Panc1 (cell line): ENCODE data around the gene MAGEB4. TPM values are rescaled to one million over a fixed set of nuclear protein-coding genes. Genes with fewer than 3 reads are reported as not detected.
A peak's percentile ranks its signal among the peaks of the same experiment; 100 is the strongest.
"Not testable (repeated sequence)": the region's sequence is repeated elsewhere in the genome, so short reads cannot be mapped to it uniquely, and the experiment has no call there.

ENCODE experiments used
- ATAC-seq: fragments of 200-7000 bp; cut with Tn5 transposase; 2 replicates; pipeline ENCODE4 v1.9.1; 2020; ENCODE audit warnings: mild to moderate bottlenecking, moderate library complexity
- Bru-seq: library from RNA; stranded (reverse); fragments of 400-500 nt; gene quantifications from one replicate; lab custom pipeline; 2021; lab: Mats Ljungman, UMichigan
- BruChase-seq, 2 experiments: library from RNA; stranded (reverse); fragments of 400-500 nt; gene quantifications; one replicate each; lab custom pipeline; 2021; lab: Mats Ljungman, UMichigan
- BruUV-seq: library from RNA; stranded (reverse); fragments of 400-500 nt; replicated peaks from 2 replicates; lab custom pipeline; 2021; lab: Mats Ljungman, UMichigan
- CTCF ChIA-PET: fragments of 300-600 bp; sonication (Branson Sonifier 250); formaldehyde crosslinking; loops from one replicate; lab custom pipeline; 2022; ENCODE audit warnings: antibody characterized with exemption; lab: Charles Lee
- POLR2A ChIA-PET: fragments of 300-600 bp; sonication (Branson Sonifier 250); formaldehyde crosslinking; loops from one replicate; lab custom pipeline; 2022; ENCODE audit warnings: antibody characterized with exemption; lab: Charles Lee
- DNase-seq: peaks from one replicate; pipeline ENCODE4 v3.0.0-alpha.2; 2010; ENCODE audit warnings: low read depth, low spot score
- H3K27ac ChIP-seq: 2 replicates; pipeline ENCODE4 v1.5.1; 2011; ENCODE audit warnings: mild to moderate bottlenecking, low read length, inconsistent platforms
- H3K27me3 ChIP-seq: fragments of 200-500 bp; sonication (Bioruptor generic); 2 replicates; pipeline ENCODE4 v1.6.0; 2014; ENCODE audit warnings: low read length, inconsistent platforms; ENCODE audit not compliant: control insufficient read depth, insufficient read depth
- H3K36me3 ChIP-seq: fragments of 200-500 bp; sonication (Bioruptor generic); 2 replicates; pipeline ENCODE4 v1.5.1; 2014; ENCODE audit warnings: inconsistent platforms, mild to moderate bottlenecking, low read length, moderate library complexity; ENCODE audit not compliant: control insufficient read depth, insufficient read depth
- H3K4me1 ChIP-seq: 2 replicates; pipeline ENCODE4 v1.5.1; 2011; ENCODE audit warnings: inconsistent platforms, mild to moderate bottlenecking, low read length, moderate library complexity; ENCODE audit not compliant: control insufficient read depth, insufficient read depth
- H3K4me3 ChIP-seq, 2 experiments: 2 replicates each; pipeline ENCODE4 v1.5.1; 2011 to 2012; ENCODE audit warnings: low read depth in 2 of 2, low read length in 2 of 2, mild to moderate bottlenecking in 2 of 2, inconsistent platforms in 1 of 2, moderate library complexity in 1 of 2
- H3K9me3 ChIP-seq: fragments of 200-500 bp; sonication (Bioruptor generic); 2 replicates; pipeline ENCODE4 v1.5.1; 2014; ENCODE audit warnings: low read depth, mild to moderate bottlenecking, inconsistent platforms, low read length, moderate library complexity; ENCODE audit not compliant: control insufficient read depth, insufficient read depth
- POLR2AphosphoS5 ChIP-seq: IDR thresholded peaks from 2 replicates; pipeline ENCODE4 v1.6.1; 2012; ENCODE audit warnings: mild to moderate bottlenecking, low read depth, low read length, moderate library complexity
- SIN3A ChIP-seq: IDR thresholded peaks from 2 replicates; pipeline ENCODE4 v1.6.1; 2012; ENCODE audit warnings: low read depth, mild to moderate bottlenecking, low read length, moderate library complexity, borderline replicate concordance; ENCODE audit not compliant: insufficient read depth
- TCF7L2 ChIP-seq: IDR thresholded peaks from 2 replicates; pipeline ENCODE4 v1.6.1; 2011; ENCODE audit warnings: mild to moderate bottlenecking, low read depth, low read length, inconsistent platforms
- in situ Hi-C: cut with HindIII; loops from 2 replicates; pipeline ENCODE4 v1.10.0; 2016; ENCODE audit warnings: low sequenced_read_pairs, low pct_unique_long_range_greater_than_20kb
- intact Hi-C: fragments of 100-400 bp; cut with micrococcal nuclease; formaldehyde crosslinking; loops from one replicate; pipeline ENCODE4 v1.10.0; 2022; ENCODE audit not compliant: unreplicated experiment
- long read RNA-seq: library from polyadenylated mRNA; unstranded; transcript quantifications from one replicate; pipeline ENCODE4 v2.0.0, GENCODE V29; 2021; ENCODE audit not compliant: unreplicated experiment
- polyA plus RNA-seq: library from polyadenylated mRNA; unstranded; fragments of >200 nt; gene quantifications from one replicate; pipeline ENCODE4 v1.2.1, GENCODE V29; 2012; ENCODE audit warnings: missing spikeins; ENCODE audit not compliant: insufficient read length
- total RNA-seq: library from RNA; stranded (reverse); gene quantifications from one replicate; pipeline ENCODE4 v1.2.1, GENCODE V29; 2021; ENCODE audit not compliant: unreplicated experiment
- TF ChIP-seq, protein P1 (sequence below), 2 experiments: IDR thresholded peaks; 2 replicates each; pipeline ENCODE4 v1.6.1; 2011 to 2012; ENCODE audit warnings: low read depth in 2 of 2, control low read depth in 1 of 2, low read length in 1 of 2, mild to moderate bottlenecking in 1 of 2, moderate library complexity in 1 of 2; ENCODE audit not compliant: insufficient read depth in 1 of 2
- TF ChIP-seq, protein P2 (sequence below): fragments of 450-650 bp; IDR thresholded peaks from 2 replicates; pipeline ENCODE4 v1.5.1; 2017; ENCODE audit warnings: mild to moderate bottlenecking

The MAGEB4 gene, protein sequence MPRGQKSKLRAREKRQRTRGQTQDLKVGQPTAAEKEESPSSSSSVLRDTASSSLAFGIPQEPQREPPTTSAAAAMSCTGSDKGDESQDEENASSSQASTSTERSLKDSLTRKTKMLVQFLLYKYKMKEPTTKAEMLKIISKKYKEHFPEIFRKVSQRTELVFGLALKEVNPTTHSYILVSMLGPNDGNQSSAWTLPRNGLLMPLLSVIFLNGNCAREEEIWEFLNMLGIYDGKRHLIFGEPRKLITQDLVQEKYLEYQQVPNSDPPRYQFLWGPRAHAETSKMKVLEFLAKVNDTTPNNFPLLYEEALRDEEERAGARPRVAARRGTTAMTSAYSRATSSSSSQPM
- total RNA-seq (not detected), Bru-seq, nascent RNA (not detected), BruChase-seq, experiment 1, labeled RNA remaining after a 2-hour chase (not detected), BruChase-seq, experiment 2, labeled RNA remaining after a 6-hour chase (not detected)
- not detected for polyA plus RNA-seq
- long read RNA-seq = 0 reads

DNA sequence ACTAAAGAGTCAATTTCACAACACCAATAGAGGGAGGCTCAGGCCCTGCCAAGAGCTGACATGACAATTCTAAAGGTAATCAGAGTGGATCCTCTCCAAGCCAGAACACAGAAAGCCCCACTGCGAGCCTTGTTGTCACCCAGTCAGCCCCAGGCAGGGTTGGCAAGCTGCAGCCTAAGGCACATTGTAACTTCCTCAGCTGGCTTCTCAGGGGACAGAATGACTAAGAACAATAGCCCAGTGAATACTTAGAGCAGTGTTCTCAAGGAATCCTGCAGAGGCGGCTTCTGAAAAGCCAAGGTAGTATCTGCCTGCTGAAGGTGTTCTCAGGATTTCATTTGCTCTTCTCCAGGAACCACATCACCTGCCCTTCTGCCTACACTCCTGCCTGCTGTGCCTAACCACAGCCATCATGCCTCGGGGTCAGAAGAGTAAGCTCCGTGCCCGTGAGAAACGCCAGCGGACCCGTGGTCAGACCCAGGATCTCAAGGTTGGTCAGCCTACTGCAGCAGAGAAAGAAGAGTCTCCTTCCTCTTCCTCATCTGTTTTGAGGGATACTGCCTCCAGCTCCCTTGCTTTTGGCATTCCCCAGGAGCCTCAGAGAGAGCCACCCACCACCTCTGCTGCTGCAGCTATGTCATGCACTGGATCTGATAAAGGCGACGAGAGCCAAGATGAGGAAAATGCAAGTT lies at the start of gene MAGEB4:
Gene MAGEB4, plus strand, starts transcription at position 277 of the 692 bp plus-strand sequence. Its CDS starts 136 bp downstream, at position 413.
- no TSS peak for BruUV-seq
- intact Hi-C loops = no loop called here
- H3K9me3 ChIP-seq = no peaks in the 10 kb centered on the region
- no peaks in the 10 kb centered on the region for H3K27me3 ChIP-seq
- in situ Hi-C loops = no loop called here
- no peak within 1 kb of the TSS for H3K4me3 ChIP-seq
- no peak within 1 kb of the TSS for H3K27ac ChIP-seq
- DNase-seq (no peak), ATAC-seq (no peak)
- H3K4me1 ChIP-seq = no peaks in the 10 kb centered on the region
- CTCF ChIA-PET = no interaction called here
- H3K36me3 ChIP-seq = no peaks in the 10 kb centered on the region
- no peak for TF ChIP-seq POLR2AphosphoS5
- TF ChIP-seq, protein P1, sequence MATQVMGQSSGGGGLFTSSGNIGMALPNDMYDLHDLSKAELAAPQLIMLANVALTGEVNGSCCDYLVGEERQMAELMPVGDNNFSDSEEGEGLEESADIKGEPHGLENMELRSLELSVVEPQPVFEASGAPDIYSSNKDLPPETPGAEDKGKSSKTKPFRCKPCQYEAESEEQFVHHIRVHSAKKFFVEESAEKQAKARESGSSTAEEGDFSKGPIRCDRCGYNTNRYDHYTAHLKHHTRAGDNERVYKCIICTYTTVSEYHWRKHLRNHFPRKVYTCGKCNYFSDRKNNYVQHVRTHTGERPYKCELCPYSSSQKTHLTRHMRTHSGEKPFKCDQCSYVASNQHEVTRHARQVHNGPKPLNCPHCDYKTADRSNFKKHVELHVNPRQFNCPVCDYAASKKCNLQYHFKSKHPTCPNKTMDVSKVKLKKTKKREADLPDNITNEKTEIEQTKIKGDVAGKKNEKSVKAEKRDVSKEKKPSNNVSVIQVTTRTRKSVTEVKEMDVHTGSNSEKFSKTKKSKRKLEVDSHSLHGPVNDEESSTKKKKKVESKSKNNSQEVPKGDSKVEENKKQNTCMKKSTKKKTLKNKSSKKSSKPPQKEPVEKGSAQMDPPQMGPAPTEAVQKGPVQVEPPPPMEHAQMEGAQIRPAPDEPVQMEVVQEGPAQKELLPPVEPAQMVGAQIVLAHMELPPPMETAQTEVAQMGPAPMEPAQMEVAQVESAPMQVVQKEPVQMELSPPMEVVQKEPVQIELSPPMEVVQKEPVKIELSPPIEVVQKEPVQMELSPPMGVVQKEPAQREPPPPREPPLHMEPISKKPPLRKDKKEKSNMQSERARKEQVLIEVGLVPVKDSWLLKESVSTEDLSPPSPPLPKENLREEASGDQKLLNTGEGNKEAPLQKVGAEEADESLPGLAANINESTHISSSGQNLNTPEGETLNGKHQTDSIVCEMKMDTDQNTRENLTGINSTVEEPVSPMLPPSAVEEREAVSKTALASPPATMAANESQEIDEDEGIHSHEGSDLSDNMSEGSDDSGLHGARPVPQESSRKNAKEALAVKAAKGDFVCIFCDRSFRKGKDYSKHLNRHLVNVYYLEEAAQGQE (IDR thresholded peaks at IDR 0.05; ENCODE audit: insufficient read depth in 1 of 2, low read depth in 2 of 2, low read length in 1 of 2) = no peak
- POLR2A ChIA-PET = no interaction called here

DNA sequence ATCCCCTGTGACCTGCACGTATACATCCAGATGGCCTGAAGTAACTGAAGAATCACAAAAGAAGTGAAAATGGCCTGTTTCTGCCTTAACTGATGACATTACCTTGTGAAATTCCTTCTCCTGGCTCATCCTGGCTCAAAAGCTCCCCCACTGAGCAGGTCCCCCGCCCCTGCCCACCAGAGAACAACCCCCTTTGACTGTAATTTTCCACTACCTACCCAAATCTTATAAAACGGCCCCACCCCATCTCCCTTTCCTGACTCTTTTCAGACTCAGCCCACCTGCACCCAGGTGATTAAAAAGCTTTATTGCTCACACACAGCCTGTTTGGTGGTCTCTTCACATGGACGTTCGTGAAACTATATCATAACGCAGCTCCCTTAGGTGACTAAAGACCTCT lies 47.9 kb upstream of the MAGEB4 start:
- CTCF ChIA-PET, DNase-seq, ATAC-seq, H3K36me3 ChIP-seq, intact Hi-C loops, POLR2A ChIA-PET, H3K4me1 ChIP-seq, H3K27me3 ChIP-seq, H3K4me3 ChIP-seq, H3K9me3 ChIP-seq, H3K27ac ChIP-seq, BruUV-seq, in situ Hi-C loops: not testable (repeated sequence)

DNA sequence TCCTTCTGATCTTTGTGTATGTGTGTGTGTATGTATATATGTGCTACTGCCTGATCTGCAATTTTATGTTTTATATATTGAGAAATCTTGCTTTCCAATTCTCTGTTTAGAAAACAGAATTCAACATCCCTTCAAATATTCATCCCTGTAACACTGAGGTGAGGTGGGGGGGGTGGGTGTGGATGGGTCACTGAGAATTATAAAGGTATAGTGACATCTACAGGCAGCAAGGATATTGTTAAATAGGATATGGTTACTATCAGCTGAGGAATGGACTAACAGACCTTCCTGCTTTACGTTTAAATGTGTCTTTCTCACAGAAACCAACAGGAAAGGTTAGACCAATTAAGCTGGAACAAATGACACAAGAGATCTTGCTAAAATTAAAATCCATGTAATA lies 45.5 kb upstream of the MAGEB4 start:
- ChIA-PET POLR2A (no interaction called here), CTCF (interaction anchor here (0.7 kb wide), 1 partner anchor 293 kb away, joined by 3 read pairs; no protein-coding TSS in a partner anchor)
- in situ Hi-C loops (no loop called here), intact Hi-C loops (no loop called here)
- no peak for DNase-seq
- peak; percentile 68; the same call in 1 of the 2 replicates for ATAC-seq
- H3K4me1 ChIP-seq = no peaks in the 10 kb centered on the region
- BruUV-seq = no TSS peak
- no peaks in the 10 kb centered on the region for H3K9me3 ChIP-seq
- no peaks in the 10 kb centered on the region for H3K36me3 ChIP-seq
- no peak overlapping the region for H3K4me3 ChIP-seq
- H3K27ac ChIP-seq = no peak overlapping the region; the same call in 1 of the 2 replicates
- no peaks in the 10 kb centered on the region for H3K27me3 ChIP-seq
- TF ChIP-seq, protein P2, sequence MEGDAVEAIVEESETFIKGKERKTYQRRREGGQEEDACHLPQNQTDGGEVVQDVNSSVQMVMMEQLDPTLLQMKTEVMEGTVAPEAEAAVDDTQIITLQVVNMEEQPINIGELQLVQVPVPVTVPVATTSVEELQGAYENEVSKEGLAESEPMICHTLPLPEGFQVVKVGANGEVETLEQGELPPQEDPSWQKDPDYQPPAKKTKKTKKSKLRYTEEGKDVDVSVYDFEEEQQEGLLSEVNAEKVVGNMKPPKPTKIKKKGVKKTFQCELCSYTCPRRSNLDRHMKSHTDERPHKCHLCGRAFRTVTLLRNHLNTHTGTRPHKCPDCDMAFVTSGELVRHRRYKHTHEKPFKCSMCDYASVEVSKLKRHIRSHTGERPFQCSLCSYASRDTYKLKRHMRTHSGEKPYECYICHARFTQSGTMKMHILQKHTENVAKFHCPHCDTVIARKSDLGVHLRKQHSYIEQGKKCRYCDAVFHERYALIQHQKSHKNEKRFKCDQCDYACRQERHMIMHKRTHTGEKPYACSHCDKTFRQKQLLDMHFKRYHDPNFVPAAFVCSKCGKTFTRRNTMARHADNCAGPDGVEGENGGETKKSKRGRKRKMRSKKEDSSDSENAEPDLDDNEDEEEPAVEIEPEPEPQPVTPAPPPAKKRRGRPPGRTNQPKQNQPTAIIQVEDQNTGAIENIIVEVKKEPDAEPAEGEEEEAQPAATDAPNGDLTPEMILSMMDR = peak; percentile 35; the same call in 1 of the 2 replicates
- TF ChIP-seq, protein P1 (IDR thresholded peaks at IDR 0.05; ENCODE audit: insufficient read depth in 1 of 2, low read depth in 2 of 2, low read length in 1 of 2) = no peak
- no peak for TF ChIP-seq SIN3A
- no peak for TF ChIP-seq POLR2AphosphoS5
- no peak for TF ChIP-seq TCF7L2
